Tibial artery (tissue), 4 donors: ENCODE results near the gene FBXW2.
"Not testable (repeated sequence)": the region's sequence is repeated elsewhere in the genome, so short reads cannot be mapped to it uniquely, and the experiment has no call there.

Experiments used
- DNase-seq, 2 donors: peaks; one replicate each; pipeline ENCODE4 v3.0.0-alpha.2; 2019
- H3K27ac ChIP-seq, 2 donors: fragments of 200-600 bp; sonication (generic) in 1 of 2; 1 replicate in 1 of 2; 2 replicates in 1 of 2; pipeline ENCODE4 v1.5.1; 2018 to 2019; ENCODE audit warnings: mild to moderate bottlenecking in 1 of 2
- H3K27me3 ChIP-seq, 2 donors: fragments of 200-600 bp; sonication (generic) in 1 of 2; one replicate each; pipeline versions ENCODE4 v1.5.1 to v1.6.0; 2016 to 2019
- H3K36me3 ChIP-seq, 3 donors: fragments of 200-600 bp; sonication (generic) in 2 of 3; one replicate each; pipeline ENCODE4 v1.5.1; 2016 to 2019; ENCODE audit warnings: mild to moderate bottlenecking in 2 of 3
- H3K4me1 ChIP-seq, 4 donors: fragments of 200-600 bp; sonication (generic) in 2 of 4; 1 replicate in 3 of 4; 2 replicates in 1 of 4; pipeline ENCODE4 v1.5.1; 2016 to 2019
- H3K4me3 ChIP-seq, 2 donors: fragments of 200-600 bp; sonication (generic) in 1 of 2; 1 replicate in 1 of 2; 2 replicates in 1 of 2; pipeline ENCODE4 v1.5.1; 2018 to 2019; ENCODE audit warnings: mild to moderate bottlenecking in 2 of 2
- H3K9me3 ChIP-seq, 3 donors: fragments of 200-600 bp; sonication (generic) in 1 of 3; one replicate each; pipeline ENCODE4 v1.5.1; 2016 to 2019
- CTCF ChIP-seq, 2 experiments: fragments of 200-600 bp in 1 of 2; fragments of 450-650 bp in 1 of 2; IDR thresholded peaks; one replicate each; pipeline ENCODE4 v1.5.1; 2017 to 2019; ENCODE audit warnings: antibody characterized with exemption in 2 of 2, mild to moderate bottlenecking in 1 of 2, moderate library complexity in 1 of 2
- intact Hi-C: fragments of 100-400 bp; cut with DNase I; formaldehyde crosslinking; loops from one replicate; pipeline ENCODE4 v1.15.0; 2023; ENCODE audit warnings: low total_unique reads

The FBXW2 gene

GRCh38 chr9:120815075-120815474, 21.9 kb upstream of the FBXW2 start:
- intact Hi-C loops, result no loop called here

GRCh38 chr9:120808931-120809330, 15.7 kb upstream of the FBXW2 start:
- H3K9me3 ChIP-seq, result peaks cover 3 to 25% (median 20%) of the 10 kb centered on the region in 3 donors
- no peak for TF ChIP-seq CTCF (IDR thresholded peaks at IDR 0.05)

More at GRCh38 chr9:120815075-120815474, 21.9 kb upstream of the FBXW2 start:
- no peaks in the 10 kb centered on the region for H3K9me3 ChIP-seq
- no peak overlapping the region for H3K4me3 ChIP-seq
- no peak overlapping the region for H3K27ac ChIP-seq
- H3K36me3 ChIP-seq, result peaks cover 29 to 45% (median 43%) of the 10 kb centered on the region in 3 donors
- no peak for TF ChIP-seq CTCF (IDR thresholded peaks at IDR 0.05)
- no peaks in the 10 kb centered on the region for H3K4me1 ChIP-seq
- no peaks in the 10 kb centered on the region for H3K27me3 ChIP-seq
- DNase-seq, result no peak

GRCh38 chr9:120807607-120808379, 14.6 kb upstream of the FBXW2 start:
- Histone ChIP-seq H3K27ac (no peak overlapping the region), H3K36me3 (peaks cover 0 to 6% (median 0%) of the 10 kb centered on the region in 3 donors), H3K4me3 (no peak overlapping the region), H3K27me3 (no peaks in the 10 kb centered on the region), H3K9me3 (peaks cover 3 to 25% (median 20%) of the 10 kb centered on the region in 3 donors), H3K4me1 (no peaks in the 10 kb centered on the region)
- TF ChIP-seq CTCF (IDR thresholded peaks at IDR 0.05), result no peak
- intact Hi-C loops, result no loop called here
- DNase-seq, result no peak

More at GRCh38 chr9:120808931-120809330, 15.7 kb upstream of the FBXW2 start:
- no peaks in the 10 kb centered on the region for H3K27me3 ChIP-seq
- no peak overlapping the region for H3K27ac ChIP-seq
- peaks cover 0 to 6% (median 0%) of the 10 kb centered on the region in 3 donors for H3K36me3 ChIP-seq
- intact Hi-C loops, result no loop called here
- DNase-seq, result no peak
- H3K4me3 ChIP-seq, result no peak overlapping the region
- no peaks in the 10 kb centered on the region for H3K4me1 ChIP-seq

DNA sequence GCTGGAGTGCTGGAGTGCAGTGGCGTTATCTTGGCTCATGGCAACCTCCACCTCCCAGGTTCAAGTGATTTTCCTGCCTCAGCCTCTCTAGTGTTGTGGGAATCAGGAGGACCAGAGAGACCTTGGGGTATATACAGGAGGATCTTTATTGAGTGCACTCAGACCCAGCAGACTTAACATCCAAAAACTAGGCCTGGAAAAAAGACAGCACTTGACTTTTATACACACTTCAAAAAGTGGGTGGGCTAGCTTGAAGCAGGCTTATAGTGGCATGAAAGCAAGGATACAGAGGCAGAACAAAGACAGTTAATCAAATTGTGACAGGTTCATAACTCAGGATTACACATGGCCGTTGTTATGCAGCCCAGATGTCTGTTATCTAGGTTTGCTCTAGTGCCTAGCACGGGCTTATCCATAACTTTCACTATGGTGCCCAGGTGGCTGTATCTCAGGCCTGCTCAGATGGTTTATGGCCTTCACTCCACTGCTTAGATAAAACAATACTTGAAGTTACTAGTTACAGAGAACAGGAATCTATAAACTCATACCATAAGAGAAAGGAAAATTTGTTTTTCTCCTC, 11.7 kb upstream of the FBXW2 start:
- H3K9me3 ChIP-seq, result peaks cover 3 to 25% (median 19%) of the 10 kb centered on the region in 3 donors
- H3K4me1 ChIP-seq, result not testable (repeated sequence)

GRCh38 chr9:120801441-120801840, 8.2 kb upstream of the FBXW2 start:
- intact Hi-C loops, result no loop called here
- Histone ChIP-seq H3K9me3 (peaks cover 0 to 9% (median 0%) of the 10 kb centered on the region in 3 donors), H3K4me3 (no peak overlapping the region), H3K4me1 (no peaks in the 10 kb centered on the region), H3K36me3 (no peaks in the 10 kb centered on the region), H3K27me3 (no peaks in the 10 kb centered on the region), H3K27ac (no peak overlapping the region)
- TF ChIP-seq CTCF (IDR thresholded peaks at IDR 0.05), result no peak
- DNase-seq, result no peak

More for the DNA sequence above, 11.7 kb upstream of the FBXW2 start:
- H3K27me3 ChIP-seq, H3K4me3 ChIP-seq, H3K36me3 ChIP-seq, H3K27ac ChIP-seq, intact Hi-C loops, DNase-seq: not testable (repeated sequence)

DNA sequence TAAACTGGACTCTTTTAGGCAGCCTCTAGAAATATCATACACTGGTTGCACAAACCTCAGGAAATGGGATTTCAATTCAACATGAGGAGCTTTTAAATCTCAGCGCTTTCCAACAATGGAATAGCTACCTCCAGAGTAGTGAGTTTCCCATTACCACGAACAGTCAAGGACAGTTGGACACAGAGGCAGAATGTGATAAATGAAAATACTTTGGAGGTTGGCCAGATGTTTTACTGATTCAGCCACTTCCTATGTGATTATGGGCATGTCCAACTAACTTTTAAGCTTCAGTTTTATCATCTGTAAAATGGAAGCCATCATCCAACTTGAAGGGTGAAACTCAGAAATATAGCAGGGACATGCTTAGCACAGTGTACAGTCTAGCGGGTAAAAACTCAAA, 2.1 kb downstream of the FBXW2 start:
- no peak for DNase-seq
- Histone ChIP-seq H3K36me3 (peaks cover 10 to 26% (median 12%) of the 10 kb centered on the region in 3 donors), H3K27me3 (no peaks in the 10 kb centered on the region), H3K27ac (no peak overlapping the region), H3K4me1 (peaks cover 0 to 52% (median 26%) of the 10 kb centered on the region in 4 donors), H3K4me3 (no peak overlapping the region), H3K9me3 (no peaks in the 10 kb centered on the region)
- intact Hi-C loops, result loop anchor here (5.0 kb wide), 1 partner anchor 51 kb away; the partner anchor contains the start of gene PSMD5
- TF ChIP-seq CTCF (IDR thresholded peaks at IDR 0.05), result no peak
